ENCODE measurements around the gene P4HA2.

P4HA2 gene

DNA sequence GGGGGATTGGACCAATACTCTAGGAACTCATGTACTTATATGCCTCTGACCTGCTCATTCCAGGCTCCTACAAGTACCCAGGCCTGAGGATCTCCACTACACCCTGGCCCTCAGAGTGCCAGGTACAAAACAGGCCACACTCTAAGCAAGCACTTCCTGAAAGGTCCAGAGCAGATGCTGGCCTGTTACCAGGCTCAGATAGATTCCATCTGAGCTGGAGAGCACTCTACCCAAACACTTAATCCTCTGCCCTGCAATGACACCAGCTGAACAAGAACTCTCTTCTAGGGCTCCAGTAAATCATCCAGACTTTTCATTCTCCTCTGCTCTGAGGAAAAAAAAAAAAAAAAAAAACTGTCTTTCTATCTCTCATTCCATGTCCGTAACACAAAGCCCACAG, 2.9 kb downstream of the P4HA2 start:
- DNase-seq (ENCODE audit: low read depth in 1 of 2, low spot score in 1 of 2): no peak

DNA sequence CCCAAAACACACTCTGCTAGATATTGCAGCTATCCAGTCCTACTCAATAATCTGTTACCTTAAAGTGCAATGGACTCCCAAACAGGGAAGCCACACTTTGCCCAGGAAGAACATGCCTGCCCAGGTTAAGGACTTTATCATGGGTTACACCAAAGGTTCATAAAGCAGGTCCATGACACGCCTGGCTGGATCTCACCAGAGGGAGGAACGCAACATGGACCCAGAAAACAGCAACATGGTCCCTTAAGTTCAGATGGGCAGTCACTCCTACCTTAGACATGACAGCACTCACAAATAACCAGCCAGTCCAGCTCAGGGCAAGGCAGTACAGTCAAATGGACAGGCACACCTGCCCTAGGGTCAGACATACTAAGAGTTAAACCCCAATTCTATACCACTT, 3.8 kb downstream of the P4HA2 start:
- no peak for DNase-seq (ENCODE audit: low read depth in 1 of 2, low spot score in 1 of 2)

DNA sequence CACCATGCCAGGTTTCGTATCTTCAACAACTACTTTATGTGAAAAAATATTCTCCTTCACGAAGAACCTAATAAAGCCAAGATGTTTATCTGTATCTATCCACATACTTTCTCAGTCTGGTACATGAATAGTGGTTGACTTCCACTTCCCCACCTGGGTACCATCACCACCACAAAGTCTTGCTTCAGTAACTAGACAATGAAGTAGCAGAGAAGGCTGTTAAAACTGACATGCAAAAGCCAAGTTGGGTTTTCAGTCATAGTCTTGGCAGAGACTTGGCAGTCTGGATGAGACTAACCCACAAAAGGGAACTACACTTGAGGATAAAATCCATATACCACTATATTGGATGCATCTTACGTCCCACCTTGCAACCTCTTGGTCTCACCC, 5.0 kb downstream of the P4HA2 start:
- no peak for DNase-seq (ENCODE audit: low read depth in 1 of 2, low spot score in 1 of 2)

DNA sequence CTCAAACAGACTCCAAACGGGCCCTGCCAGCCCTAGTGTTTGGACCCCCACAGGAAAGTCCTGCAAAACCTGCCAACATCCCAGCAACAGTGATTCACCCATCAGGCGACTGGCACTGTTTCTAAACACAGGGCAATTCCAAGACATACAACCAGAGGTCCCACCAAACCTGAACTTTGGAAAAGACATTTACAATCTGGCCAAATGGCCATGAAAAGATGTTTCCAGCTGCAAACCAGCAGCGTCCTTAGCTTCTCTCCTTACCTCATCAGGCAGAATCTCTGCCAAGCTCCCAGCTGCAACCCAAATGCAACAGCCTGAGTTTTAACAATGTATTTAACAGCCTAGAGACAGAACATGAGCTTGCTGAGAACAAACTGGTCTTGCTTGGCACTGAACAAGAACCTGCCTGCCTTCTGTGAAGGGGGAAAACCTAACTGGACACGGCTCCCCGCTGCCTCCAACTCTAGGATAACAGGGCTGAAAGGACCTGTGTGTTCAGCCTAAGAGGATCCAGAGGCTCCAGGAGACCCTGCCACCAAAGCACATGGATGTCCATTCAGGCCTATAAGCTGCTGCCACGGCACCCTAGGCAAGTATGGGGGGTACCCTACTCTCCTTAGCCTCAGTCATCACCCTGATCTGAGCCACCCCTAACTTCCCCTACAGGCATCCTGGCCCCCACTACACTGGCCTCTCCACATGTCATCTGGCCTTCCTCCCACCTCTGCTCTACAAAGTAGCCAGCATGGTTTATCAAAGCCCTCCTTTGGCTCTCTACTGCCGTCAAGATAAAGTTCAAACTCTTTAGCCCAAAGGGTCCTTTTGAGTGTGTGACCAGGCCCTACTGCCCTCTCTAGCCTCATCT, 5.6 kb downstream of the P4HA2 start:
- DNase-seq (ENCODE audit: low read depth in 1 of 2, low spot score in 1 of 2): no peak

DNA sequence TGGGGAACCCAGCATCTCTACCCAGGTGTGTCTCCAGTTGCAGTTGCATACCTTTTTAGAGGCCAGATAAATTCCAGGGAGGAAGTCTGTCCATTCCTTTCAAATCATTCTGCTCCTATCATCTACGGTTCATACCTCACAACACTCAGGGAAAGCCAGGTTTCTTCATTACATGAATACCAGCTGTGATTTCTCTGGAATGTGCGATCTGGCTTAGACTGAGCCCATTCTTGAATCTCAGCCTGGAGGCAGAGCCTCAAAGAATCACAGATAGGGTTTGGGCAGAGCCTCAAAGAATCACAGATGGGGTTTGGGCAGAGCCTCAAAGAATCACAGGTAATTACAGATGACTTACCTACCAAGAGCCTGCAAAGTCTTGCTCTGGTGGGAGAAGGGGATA, 7.2 kb downstream of the P4HA2 start:
- DNase-seq (ENCODE audit: low read depth in 1 of 2, low spot score in 1 of 2): no peak

DNA sequence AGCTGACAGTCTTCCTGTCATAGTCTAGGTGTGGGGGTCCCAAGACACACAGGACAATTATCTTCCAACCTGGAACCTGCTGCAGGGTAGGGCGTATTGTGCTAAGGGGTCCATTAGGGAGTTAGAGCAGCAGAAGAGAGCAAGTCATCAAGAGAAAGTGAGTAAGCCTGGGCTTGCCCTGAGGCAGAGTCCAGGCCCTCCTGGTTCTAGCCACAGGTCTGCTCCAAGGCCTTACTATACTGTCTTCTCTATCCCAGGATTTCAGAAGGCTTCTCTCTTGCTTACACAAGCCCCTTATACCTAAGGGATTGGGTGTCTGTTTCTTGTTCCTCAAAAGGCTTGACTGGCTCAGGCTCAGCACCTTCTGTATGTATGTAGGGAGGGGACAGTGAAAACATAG, 7.7 kb downstream of the P4HA2 start:
- no peak for DNase-seq (ENCODE audit: low read depth in 1 of 2, low spot score in 1 of 2)

DNA sequence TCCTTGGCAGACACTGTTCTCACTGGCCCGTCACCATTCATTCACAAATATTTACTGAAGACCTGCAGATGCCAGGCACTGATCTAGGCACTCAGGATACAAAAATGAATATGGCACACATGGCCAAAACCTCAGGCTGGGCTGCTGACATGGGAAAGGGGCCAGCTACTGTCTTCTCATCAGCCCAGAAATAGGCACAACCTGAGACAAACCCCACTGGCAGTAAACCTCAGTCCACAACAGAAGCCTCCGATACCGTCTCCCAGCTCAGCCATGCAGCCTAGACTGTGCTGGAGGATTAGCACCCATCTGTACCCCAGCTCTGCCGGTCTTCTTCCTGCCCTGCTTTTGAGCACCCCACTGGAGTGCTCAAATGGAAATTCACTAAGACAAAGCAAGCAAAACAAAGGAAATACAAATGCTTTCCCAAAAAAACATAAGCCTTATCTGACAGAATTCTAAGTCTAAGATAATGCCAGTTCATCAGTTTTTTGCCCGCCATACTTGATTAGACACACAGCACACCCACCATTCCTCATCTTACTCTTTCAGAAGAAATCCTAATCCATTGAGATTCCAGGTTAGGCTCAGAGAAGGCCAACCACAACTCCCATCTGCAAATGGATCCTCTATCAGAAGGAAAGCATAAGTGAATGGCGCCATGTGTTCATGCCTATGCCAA, 8.2 kb downstream of the P4HA2 start:
- no peak for DNase-seq (ENCODE audit: low read depth in 1 of 2, low spot score in 1 of 2)

DNA sequence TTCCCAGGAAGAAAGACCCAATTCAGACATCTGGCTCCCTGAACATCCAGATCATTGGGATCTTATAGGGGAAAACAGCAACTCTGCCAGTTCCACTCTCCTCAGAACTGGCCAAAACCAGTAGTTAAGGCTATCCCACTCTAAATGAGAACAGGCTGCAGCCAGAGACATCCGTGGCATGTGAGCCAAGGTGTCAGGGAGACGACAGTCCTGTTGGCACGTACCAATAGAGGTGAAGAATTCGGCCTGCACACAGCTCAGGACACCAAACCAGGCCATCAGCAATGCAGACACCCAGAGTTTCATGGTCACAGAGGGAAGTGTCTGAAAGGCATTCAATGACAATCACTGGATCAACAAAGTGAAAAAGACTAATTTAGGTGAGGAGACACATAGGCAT, 9.3 kb downstream of the P4HA2 start:
- no peak for DNase-seq (ENCODE audit: low read depth in 1 of 2, low spot score in 1 of 2)

DNA sequence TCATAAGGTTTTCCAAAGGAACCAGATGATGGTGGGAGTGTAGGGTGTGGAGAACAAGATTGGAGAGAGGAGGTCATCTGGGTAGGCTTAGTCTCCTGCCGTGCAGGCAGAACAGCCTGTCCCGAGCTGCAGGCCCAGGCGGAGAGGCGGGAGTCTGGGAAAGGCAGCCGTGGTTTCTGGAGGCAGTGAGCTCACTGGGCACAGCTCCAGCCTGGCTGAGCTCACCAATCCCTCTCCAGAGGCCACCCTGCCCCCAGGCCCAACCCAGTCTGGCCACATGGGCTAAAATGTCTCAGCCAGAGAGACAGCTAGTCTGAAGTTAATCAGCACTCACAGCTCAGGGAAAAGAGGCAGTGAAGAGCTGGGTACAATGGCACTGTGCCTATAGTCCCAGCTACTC, 12.3 kb downstream of the P4HA2 start:
- no peak for DNase-seq (ENCODE audit: low read depth in 1 of 2, low spot score in 1 of 2)

DNA sequence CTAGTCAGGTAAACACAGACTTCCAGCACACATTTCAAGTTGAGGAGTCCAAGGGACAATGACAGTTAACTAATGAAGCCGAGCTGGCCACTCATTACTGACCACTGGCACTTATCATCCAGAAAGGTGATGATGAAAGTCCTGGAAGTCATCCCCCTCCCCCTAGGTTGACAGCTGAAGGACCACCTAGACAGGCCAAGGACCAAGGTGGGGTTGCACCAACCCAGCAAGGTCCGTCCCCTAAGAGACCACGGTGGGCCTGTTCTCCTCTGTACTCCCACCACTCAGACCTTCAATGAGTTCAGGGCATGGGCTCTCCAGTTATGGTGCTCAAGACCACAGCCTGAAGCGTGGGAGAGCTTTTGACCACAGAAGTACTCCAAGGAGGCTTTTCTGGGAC, 13.2 kb downstream of the P4HA2 start:
- DNase-seq (ENCODE audit: low read depth in 1 of 2, low spot score in 1 of 2): no peak

DNA sequence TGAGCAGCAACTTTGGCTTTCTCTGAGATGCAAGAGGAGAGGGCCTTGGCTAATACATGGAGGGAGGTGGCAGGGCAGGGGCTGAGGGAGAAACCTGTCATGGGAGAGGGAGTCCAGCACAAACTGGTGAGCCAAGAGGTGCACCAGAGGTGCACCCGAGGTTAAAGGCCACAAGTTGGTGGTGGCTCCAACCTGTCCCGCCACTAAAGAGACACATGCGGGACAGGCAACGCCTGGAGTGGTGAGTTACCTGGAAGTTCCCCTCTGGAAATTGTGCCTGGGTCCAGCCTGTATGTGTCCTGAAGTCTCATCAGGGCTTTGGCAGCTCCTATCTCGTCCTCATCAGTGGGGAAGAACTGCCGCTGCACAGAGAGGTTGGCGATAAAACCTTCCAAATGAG, 14.0 kb downstream of the P4HA2 start:
- DNase-seq (ENCODE audit: low read depth in 1 of 2, low spot score in 1 of 2): no peak

DNA sequence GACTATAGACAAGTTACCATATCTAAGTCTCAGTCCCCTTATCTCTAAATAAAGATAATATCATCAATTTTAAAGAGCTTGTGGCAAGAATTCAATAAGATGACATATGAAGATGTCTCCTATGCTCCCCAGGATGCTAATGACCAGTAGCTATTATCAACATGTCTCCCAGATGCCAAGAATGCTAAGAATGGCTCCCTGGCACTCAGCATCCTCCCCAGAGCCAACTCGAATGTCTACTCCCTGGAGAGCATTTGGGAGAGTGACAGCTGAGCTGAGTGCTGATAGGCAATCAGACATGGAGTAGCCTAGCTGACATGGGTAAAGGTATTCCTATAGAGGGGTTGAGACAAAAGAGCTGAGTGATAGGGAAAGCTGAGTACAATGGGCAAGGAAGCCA, 15.9 kb downstream of the P4HA2 start:
- DNase-seq (ENCODE audit: low read depth in 1 of 2, low spot score in 1 of 2): no peak

DNA sequence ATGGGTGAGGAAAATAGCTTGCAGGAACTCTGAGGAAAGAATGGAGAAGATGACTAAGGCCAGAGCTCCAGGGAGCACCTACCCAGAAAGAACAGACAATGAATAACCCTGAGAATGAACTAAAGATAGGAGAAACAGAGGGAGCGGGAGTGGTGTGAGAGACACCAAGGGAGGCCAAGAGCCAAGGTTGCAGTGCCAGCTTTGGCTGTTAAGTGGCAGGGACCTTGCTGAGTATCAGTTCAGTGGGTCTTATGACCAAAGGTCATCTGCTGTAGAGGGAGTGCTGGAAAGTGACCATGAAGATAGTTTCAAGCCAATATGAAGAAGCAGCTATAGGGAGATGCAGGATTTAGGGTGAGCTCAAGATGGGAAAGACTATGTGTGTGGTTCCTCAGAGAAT, 16.7 kb downstream of the P4HA2 start:
- DNase-seq (ENCODE audit: low read depth in 1 of 2, low spot score in 1 of 2): no peak

DNA sequence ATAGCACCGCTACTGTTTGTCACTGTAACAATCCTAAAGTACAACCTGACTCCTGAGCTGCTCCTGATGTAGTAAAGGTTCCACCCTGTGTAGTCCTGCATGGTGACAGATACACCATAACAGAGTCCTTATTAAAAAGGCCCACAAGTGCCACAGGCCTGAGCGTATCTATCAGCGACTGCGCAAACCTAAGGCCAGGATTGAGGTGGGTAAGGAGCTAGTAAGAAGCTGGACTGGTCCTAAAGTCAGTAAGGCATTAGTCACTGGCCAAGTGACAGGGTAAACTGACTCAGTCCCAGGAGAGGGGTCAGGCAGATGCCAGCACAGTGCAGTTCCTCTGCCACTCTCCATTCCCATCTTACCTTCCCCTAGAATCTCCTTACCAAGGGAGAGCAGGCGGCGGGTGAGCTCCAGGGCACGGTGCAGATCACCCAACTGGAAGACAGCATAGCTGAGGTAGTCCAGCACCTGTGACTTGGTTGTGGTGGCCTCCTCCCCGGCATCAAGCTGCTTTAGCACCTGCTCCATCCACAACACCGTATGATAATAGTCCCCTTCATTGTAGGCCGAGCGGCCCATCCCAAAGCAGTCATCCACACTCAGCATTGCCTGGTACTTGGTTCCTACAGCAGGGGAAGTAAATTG, 17.6 kb downstream of the P4HA2 start:
- no peak for DNase-seq (ENCODE audit: low read depth in 1 of 2, low spot score in 1 of 2)

DNA sequence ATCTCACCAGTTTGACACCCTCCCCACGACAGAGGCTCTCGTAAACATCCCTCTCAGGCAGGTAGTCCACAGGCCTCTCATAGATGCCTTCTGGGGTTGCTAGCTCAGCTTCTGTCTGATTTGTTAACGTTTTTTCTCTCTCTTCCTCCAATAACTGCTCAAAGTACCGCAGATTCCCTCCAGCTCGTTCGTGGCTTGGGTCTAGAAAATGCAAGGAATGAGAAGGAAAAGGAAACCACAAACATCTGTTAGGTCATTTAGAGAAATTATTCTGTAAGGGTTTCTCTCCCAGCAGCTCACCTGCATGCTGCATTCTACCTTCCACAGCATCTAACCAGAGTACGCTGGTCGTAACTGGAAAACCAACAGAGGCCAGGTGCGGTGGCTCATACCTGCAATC, 18.5 kb downstream of the P4HA2 start:
- DNase-seq (ENCODE audit: low read depth in 1 of 2, low spot score in 1 of 2): no peak

DNA sequence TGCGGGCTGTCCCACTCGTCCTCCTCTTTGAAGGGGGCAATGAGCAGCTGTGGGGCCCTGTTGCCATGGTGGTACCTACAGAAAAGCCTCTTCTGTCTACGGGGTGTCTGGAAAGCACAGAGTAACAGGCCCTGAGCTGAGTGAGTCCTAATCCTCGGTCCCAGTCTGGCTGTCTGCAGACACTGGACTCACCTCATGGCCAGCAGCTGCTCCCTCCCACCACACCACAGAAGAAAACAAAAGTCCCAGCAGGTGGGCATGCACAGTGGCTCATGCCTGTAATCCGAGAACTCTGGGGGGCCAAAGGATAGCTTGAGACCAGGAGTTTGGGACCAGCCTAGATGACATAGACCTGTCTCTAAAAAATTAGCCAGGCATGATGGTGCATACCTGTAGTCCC, 19.9 kb downstream of the P4HA2 start:
- no peak for DNase-seq (ENCODE audit: low read depth in 1 of 2, low spot score in 1 of 2)

DNA sequence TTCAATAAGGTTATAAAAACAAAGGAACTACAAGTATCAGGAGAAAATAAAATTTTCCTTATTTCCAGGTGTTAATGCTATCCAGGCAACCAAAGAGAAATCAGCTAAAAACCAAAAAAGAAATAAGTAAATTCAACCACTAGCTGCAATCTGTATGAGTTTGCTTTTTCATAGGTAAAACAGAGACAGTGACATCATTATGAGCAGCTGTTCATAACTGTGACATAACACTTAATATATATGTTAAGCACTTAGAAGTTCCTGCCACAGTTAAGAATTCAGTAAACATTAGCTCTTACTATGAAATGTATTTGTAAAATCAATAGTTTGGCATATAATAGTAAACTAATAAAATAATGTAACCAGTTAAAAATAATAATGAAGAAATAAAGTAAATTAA, 20.9 kb downstream of the P4HA2 start:
- no peak for DNase-seq (ENCODE audit: low read depth in 1 of 2, low spot score in 1 of 2)

DNA sequence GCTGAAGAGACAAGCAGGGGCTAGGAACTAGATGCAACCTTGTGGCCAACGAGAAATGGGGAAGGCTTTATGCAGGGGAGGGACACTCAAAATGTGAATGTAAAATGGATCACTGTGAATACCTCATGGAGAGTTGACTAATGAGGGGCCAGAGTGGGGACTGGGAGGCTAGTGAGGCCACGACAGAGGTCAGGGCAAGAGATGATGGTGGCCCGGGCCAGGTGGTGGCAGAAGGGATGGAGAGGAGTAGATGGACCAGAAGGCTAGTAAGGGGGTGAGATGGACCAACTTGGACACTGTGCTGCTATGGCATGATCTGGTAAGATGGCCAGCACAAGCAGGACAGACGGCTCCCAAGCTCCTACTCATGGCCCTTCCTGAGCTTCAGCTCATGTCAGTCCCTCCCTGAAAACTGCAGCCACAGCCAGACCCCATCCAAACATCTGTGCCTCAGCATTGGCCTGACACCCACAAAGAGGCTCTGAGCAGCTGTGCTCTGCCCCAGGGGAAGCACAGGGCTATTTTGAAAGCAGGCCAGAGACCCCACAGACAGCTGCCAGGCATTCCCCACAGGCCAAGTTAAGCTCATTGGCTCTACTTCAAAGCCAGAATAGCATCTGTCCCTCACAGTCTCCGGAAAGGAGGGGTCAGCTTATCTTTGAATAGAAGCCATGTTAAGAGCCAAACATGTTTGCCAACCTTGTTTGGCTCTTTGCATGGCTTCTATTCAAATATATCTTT, 22.1 kb downstream of the P4HA2 start:
- DNase-seq (ENCODE audit: low read depth in 1 of 2, low spot score in 1 of 2): no peak

DNA sequence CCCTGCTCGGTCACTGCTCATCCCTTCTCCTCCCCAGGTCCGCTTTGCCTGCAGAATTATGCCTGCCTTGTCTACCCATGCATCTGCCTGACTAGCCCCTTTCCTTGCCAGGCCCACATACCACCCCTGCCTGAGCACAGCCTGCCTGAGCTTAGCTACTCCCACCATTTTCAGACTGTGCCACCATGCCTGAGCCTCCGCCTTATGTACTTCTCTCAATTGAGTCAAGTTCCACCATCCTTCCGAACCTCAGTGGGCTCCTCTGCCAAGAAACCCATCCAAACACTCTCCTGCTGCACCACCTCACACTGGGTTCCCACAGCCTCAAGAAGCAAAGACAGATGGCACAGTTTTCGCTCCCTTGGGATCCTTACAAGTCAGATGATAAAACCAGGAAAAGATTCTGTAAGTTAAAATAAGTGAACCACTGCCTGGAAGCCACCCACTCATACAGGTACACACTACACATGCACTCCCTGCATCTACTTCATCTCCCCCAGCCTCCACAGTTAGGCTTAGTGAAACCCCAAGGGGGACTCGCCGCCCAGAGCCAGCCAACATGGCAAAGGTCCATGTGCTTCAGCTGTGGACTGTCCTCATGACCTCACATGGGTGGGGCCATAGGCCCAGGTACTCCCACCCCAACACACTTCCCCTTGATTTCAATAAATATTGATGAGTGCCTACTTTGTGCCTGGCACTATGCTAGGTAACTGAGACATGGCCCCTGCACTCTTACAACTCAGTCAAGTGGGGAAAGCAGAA, 23.1 kb downstream of the P4HA2 start:
- DNase-seq (ENCODE audit: low read depth in 1 of 2, low spot score in 1 of 2): no peak

DNA sequence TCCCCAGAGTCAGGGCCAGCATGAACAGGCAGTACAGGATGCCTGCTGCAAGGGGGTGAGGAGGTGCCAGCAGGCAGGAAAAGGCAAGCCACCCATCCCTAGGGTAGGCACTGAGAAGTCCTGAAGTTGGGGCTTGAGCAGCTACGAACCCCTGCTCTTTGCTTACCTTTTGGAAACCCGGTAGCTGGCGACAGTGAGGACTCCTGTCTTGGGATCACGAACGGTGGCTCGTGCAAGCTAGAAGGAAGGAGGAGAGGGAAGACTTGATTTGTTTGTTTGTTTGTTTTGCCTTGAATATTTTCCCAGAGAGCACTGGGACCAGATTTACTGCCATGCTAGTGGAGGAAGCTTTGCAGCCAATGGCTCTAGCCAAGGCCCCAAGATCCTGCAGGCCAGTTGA, 23.7 kb downstream of the P4HA2 start:
- DNase-seq (ENCODE audit: low read depth in 1 of 2, low spot score in 1 of 2): no peak

DNA sequence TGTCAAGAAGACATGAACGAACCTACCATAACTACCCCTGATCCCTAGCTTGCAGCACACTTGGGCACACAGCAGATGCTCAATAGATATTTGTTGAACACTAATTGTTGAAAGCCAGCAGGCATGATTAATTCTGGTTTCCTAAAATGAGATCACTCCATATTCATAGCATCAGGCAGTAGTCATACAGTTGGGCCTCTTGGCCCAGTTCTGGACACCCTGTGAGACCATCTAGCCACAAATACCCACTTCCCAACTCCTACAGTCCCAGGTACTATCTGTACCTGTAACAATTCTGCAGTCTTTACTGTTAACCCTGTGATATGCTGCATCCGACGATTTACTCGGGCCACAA, 24.2 kb downstream of the P4HA2 start:
- DNase-seq (ENCODE audit: low read depth in 1 of 2, low spot score in 1 of 2): no peak
